ENCODE data around the gene ZNF454. TPM values are rescaled to one million over a fixed set of nuclear protein-coding genes. Genes with fewer than 3 reads are reported as not detected.

The ZNF454 gene
- total RNA-seq, 2 experiments from 2014 or later: not detected

DNA sequence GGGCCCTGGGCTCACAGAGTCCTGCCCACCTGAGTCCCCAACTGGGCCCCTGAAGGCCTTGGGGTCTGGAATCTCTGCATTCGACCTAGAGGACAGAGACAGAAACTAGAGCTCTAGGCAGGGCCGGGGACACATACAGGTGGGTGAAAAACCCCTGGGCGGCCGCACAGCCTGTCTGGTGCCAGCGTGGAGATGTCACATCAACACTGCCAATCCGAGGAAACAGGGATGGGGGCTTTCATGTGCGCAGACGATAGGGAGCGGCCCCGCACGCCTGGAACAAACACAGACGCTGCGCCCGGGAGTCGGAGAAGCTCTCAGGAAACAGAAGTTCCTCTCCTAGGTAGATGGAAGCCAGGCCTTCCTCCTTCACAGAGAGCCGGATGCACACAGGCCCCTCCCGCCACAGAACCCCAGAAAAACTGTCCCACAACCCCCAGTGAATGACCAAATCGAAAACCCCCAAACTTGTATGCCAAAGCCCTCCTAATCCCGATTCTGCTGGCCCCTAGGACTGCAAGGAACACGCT, 52.3 kb downstream of the ZNF454 start:
- H3K4me3 ChIP-seq (ENCODE audit: low read depth, low read length, poor library complexity, severe bottlenecking): no peak overlapping the region
- no peaks in the 10 kb centered on the region for H3K9me3 ChIP-seq (ENCODE audit: low read length)
- H4K20me1 ChIP-seq (ENCODE audit: insufficient read depth, low read length): no peaks in the 10 kb centered on the region
- no peaks in the 10 kb centered on the region for H3K36me3 ChIP-seq (ENCODE audit: insufficient read depth, low read length)
- POLR2A ChIA-PET: no interaction called here
- no TSS peak for BruUV-seq (replicated peaks)
- no peak for DNase-seq (ENCODE audit: low spot score)
- no peak overlapping the region for H3K4me2 ChIP-seq (ENCODE audit: low read length)
- no peaks in the 10 kb centered on the region for H3K9me2 ChIP-seq (ENCODE audit: insufficient read depth, low read length)
- CTCF ChIA-PET (ENCODE audit: unreplicated experiment): no interaction called here
- H3K79me2 ChIP-seq (ENCODE audit: insufficient read depth, low read depth, low read length): no peaks in the 10 kb centered on the region
- intact Hi-C loops (cut with micrococcal nuclease; ENCODE audit: unreplicated experiment): no loop called here
- TF ChIP-seq EZH2phosphoT487 (IDR thresholded peaks at IDR 0.05; ENCODE audit: borderline replicate concordance, low read depth, low read length): no peak
- TF ChIP-seq, protein P1, sequence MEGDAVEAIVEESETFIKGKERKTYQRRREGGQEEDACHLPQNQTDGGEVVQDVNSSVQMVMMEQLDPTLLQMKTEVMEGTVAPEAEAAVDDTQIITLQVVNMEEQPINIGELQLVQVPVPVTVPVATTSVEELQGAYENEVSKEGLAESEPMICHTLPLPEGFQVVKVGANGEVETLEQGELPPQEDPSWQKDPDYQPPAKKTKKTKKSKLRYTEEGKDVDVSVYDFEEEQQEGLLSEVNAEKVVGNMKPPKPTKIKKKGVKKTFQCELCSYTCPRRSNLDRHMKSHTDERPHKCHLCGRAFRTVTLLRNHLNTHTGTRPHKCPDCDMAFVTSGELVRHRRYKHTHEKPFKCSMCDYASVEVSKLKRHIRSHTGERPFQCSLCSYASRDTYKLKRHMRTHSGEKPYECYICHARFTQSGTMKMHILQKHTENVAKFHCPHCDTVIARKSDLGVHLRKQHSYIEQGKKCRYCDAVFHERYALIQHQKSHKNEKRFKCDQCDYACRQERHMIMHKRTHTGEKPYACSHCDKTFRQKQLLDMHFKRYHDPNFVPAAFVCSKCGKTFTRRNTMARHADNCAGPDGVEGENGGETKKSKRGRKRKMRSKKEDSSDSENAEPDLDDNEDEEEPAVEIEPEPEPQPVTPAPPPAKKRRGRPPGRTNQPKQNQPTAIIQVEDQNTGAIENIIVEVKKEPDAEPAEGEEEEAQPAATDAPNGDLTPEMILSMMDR (conservative IDR thresholded peaks at IDR 0.05; ENCODE audit: low read length): no peak
- H3K27ac ChIP-seq (ENCODE audit: low read depth, low read length, poor library complexity, severe bottlenecking): no peak overlapping the region
- no peaks in the 10 kb centered on the region for H3K4me1 ChIP-seq (ENCODE audit: insufficient read depth, low read length, poor library complexity, severe bottlenecking)
- no peak overlapping the region for H2AFZ ChIP-seq (ENCODE audit: low read length)

- H3K4me1 ChIP-seq (ENCODE audit: insufficient read depth, low read length, poor library complexity, severe bottlenecking): no peaks in the 10 kb centered on the region
- CTCF ChIA-PET (ENCODE audit: unreplicated experiment): no interaction called here
- no peaks in the 10 kb centered on the region for H3K9me3 ChIP-seq (ENCODE audit: low read length)
- TF ChIP-seq EZH2phosphoT487 (IDR thresholded peaks at IDR 0.05; ENCODE audit: borderline replicate concordance, low read depth, low read length): no peak
- TF ChIP-seq, protein P1 (conservative IDR thresholded peaks at IDR 0.05; ENCODE audit: low read length): no peak
- POLR2A ChIA-PET: no interaction called here
- no peak overlapping the region for H3K4me2 ChIP-seq (ENCODE audit: low read length)
- BruUV-seq (replicated peaks): no TSS peak
- H3K36me3 ChIP-seq (ENCODE audit: insufficient read depth, low read length): no peaks in the 10 kb centered on the region
- no peaks in the 10 kb centered on the region for H3K9me2 ChIP-seq (ENCODE audit: insufficient read depth, low read length)
- intact Hi-C loops (cut with micrococcal nuclease; ENCODE audit: unreplicated experiment): no loop called here
- DNase-seq (ENCODE audit: low spot score): no peak
- H4K20me1 ChIP-seq (ENCODE audit: insufficient read depth, low read length): no peaks in the 10 kb centered on the region
- H2AFZ ChIP-seq (ENCODE audit: low read length): no peak overlapping the region
- H3K4me3 ChIP-seq (ENCODE audit: low read depth, low read length, poor library complexity, severe bottlenecking): no peak overlapping the region
- no peak overlapping the region for H3K27ac ChIP-seq (ENCODE audit: low read depth, low read length, poor library complexity, severe bottlenecking)
- H3K79me2 ChIP-seq (ENCODE audit: insufficient read depth, low read depth, low read length): no peaks in the 10 kb centered on the region
Measured at GRCh38 chr5:178993955-178994579, 53.1 kb downstream of the ZNF454 start.

DNA sequence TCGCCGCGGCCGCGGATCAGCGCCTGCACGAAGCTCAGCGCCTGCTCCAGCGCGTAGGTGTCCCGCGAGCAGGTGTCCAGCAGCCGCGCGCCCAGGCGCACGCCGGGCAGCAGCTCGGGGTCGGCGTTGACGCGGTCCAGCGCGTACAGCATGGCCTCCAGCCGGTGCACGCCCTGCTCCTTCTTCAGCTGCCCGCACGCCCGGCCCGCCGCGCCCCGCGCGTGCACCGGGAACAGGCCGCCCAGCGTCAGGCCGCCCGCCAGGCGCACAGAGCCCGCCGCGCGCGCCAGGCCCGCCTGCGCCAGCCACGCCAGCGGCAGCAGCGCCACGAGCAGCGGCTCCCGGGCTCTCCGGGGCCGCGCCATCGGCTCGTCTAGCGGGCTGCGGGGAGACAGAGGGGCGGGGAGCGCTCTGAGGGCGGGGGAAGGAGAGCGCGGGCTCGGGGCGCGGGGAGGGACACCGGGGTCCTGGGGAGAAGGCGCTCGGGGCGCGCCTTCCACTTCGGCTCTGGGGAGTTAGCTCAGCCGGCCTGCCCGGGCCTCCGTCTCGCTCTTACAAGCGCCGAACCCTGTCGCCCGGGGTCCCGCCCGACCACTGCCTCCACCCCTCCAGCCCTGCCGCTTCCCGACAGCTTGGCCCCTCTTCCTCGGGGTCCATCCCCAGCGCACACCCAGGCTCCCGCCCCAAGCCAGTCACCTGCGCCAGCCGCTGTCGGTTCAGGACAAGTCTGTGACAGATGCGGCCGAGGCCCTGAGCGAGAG, 53.8 kb downstream of the ZNF454 start, which contains the start of gene GRM6:
GRM6 (minus strand) TSS at position 741 of the 761 bp plus-strand sequence; CDS start at position 365, 376 bp downstream.
- Histone ChIP-seq H3K4me2 (ENCODE audit: low read length) (no peak within 1 kb of the TSS), H3K4me3 (ENCODE audit: low read depth, low read length, poor library complexity, severe bottlenecking) (no peak within 1 kb of the TSS), H3K79me2 (ENCODE audit: insufficient read depth, low read depth, low read length) (no peaks in the 10 kb centered on the region), H3K4me1 (ENCODE audit: insufficient read depth, low read length, poor library complexity, severe bottlenecking) (no peaks in the 10 kb centered on the region), H4K20me1 (ENCODE audit: insufficient read depth, low read length) (no peaks in the 10 kb centered on the region), H3K9me2 (ENCODE audit: insufficient read depth, low read length) (no peaks in the 10 kb centered on the region), H3K36me3 (ENCODE audit: insufficient read depth, low read length) (no peaks in the 10 kb centered on the region), H2AFZ (ENCODE audit: low read length) (no peak within 1 kb of the TSS), H3K9me3 (ENCODE audit: low read length) (no peaks in the 10 kb centered on the region), H3K27ac (ENCODE audit: low read depth, low read length, poor library complexity, severe bottlenecking) (no peak within 1 kb of the TSS)
- TF ChIP-seq EZH2phosphoT487 (IDR thresholded peaks at IDR 0.05; ENCODE audit: borderline replicate concordance, low read depth, low read length): no peak
- TF ChIP-seq, protein P1 (conservative IDR thresholded peaks at IDR 0.05; ENCODE audit: low read length): no peak
- DNase-seq (ENCODE audit: low spot score): no peak
- CTCF ChIA-PET (ENCODE audit: unreplicated experiment): no interaction called here
- intact Hi-C loops (cut with micrococcal nuclease; ENCODE audit: unreplicated experiment): no loop called here
- BruUV-seq (replicated peaks): no TSS peak
- POLR2A ChIA-PET: no interaction called here
